DMS153 treated with DMSO at 0.1 percent for 48 hours (cell line): Measurements from ENCODE around the gene CPED1.
A peak's percentile ranks its signal among the peaks of the same experiment; 100 is the strongest.

Source experiments
- DNase-seq: peaks from one replicate; lab custom pipeline; 2025; ENCODE audit not compliant: unreplicated experiment; lab: John Stamatoyannopoulos, UW

CPED1 gene

GRCh38 chr7:121126801-121127534 is 138.5 kb downstream of the CPED1 start:
- DNase-seq = peak; percentile 22

GRCh38 chr7:121132940-121133339 is 144.4 kb downstream of the CPED1 start:
- no peak for DNase-seq

- no peak for DNase-seq
Observed at GRCh38 chr7:121133444-121133843, 144.9 kb downstream of the CPED1 start.

- DNase-seq = no peak
Observed at GRCh38 chr7:121137580-121137979, 149.1 kb downstream of the CPED1 start.

- peak; percentile 81 for DNase-seq
Observed at GRCh38 chr7:121138262-121138933, 149.9 kb downstream of the CPED1 start.

- no peak for DNase-seq
Observed at GRCh38 chr7:121139427-121139826, 150.9 kb downstream of the CPED1 start.

DNA sequence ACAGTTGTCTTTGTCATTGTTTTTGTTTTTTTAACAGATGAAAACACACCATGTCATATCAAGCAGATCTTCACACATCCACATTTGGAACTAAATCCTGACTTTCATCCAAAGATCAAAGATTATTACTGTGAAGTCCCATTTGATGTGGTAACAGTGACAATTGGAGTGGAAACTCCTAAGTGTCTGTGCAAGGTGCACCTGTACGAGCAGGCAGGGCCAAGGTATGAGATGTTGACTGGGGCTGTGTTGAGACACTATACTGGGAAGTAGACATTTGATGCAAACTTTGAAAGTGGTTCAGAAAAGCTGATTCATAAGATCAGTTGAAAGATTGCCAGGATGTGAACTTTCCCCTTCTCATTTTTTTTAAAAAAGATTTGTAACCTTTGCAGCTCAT is 152.3 kb downstream of the CPED1 start:
- DNase-seq = no peak

DNA sequence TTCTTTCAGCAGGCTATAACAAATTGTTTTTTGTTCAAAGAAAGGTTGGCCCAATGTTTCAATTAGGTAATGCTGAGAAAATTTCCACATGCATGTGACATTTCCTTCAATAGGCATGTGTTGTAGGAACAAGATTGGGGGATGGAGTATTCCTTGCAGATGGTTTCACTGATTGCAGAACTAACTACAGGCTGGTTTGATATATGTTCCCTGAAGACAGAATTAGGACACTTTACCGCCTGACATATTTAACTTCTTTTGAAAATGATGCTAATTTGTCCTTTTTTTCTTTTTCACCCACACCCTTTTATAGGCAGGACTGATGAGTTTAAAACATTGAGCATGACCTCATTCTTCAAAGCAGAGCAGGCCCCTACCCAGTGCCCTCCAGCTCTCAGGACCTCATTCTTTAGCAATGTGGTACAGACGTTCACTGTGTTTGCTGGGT is 163.3 kb downstream of the CPED1 start:
- no peak for DNase-seq

DNA sequence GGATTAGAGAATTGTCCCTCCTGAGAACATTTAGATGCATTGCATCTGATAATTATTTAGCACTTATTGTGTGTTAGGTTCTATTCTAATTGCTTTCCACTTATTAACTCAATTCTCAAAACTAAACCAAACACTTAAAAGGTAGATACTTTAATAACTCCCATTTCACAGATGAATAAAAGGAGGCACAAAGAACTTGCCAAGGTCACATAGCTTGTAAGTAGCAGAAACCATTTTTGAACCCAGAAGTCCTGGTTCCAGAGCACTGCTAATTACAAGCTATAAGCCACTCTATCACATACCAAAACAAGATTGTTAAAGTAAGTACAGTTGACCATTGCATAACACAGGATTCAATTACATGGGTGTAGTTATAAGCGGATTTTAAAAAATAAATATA is 164.9 kb downstream of the CPED1 start:
- DNase-seq = no peak

- DNase-seq = no peak
Observed at GRCh38 chr7:121153995-121154394, 165.5 kb downstream of the CPED1 start.

GRCh38 chr7:121156825-121157224 is 168.3 kb downstream of the CPED1 start:
- no peak for DNase-seq

GRCh38 chr7:121157341-121157751 is 168.8 kb downstream of the CPED1 start:
- DNase-seq = no peak

GRCh38 chr7:121157885-121158590 is 169.5 kb downstream of the CPED1 start:
- DNase-seq = no peak

- no peak for DNase-seq
Observed at GRCh38 chr7:121158665-121159064, 170.2 kb downstream of the CPED1 start.

DNA sequence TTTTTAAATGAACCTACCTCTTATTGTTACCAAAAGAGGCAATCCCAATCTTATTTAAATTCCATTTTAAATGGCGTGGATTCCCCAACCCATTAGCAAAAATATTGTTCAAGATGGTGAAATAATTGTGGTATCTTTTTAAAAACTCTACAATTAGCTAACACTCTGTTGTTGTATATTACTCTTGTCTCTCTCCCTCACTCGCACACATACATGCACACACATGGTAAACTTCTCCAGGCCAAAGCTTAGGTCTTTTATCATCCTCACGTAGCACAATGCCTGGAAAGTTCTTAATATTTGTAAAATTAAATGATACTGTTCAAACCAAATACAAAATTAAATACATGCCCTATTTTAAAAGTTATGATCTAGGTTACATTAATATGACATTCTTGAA is 171.0 kb downstream of the CPED1 start:
- DNase-seq = no peak

DNA sequence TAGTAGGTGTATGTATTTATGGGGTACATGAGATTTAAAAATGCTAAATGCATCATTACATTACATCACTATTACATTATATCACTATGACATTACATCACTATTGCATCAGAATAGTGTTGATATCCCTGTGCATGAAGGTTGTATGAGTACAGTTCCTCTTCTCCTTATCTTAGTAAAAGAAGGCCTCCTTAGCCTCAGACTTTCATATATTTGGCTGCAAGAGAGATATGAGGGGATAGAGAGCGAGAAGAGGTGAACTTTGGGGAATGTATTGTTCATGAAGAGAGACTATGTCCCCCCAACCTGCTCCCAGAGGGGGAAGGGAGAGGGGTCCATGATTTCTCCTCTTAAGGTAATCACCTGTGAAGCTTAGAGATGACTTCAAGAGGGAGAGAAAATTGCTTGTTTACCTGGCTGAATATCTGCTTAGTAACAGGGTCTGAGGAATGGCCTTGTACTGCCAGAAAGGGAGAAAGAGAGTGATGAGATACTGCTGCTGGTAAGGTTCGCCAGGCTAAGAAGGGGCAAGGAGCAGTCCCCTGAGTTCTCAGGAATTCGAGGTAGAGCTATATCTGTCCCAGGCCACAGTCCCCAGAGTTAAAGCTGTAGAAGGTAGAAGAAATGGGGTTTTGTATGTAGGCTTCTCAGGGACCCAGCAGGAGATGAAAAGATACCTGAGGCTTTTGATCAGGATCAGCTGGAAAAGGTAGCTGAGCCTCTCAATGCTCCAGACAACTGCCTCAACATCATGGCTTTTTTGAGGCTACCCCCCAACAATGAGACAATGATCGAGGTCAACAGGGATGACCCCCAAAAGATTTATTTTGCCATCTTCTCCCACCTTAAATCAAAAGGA is 171.9 kb downstream of the CPED1 start:
- no peak for DNase-seq

GRCh38 chr7:121163699-121164098 is 175.2 kb downstream of the CPED1 start:
- no peak for DNase-seq

DNA sequence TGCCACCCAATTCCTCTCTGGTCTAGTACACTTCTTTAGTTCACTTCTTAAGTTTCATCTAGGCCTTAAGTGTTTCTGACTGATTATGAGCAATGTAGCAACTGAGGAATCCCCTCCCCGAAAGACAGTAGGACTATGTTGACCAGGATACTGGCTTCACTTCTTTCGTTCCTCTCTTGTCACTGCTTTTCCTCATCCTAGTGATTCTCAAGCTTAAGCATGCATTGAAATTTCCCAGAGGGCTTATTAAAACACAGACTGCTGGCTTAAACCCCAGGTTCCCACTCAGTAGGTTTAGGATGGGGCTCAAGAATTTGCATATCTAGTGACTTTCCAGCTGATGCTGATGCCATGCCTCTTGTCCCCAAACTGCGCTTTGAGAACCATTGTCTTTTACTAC is 175.7 kb downstream of the CPED1 start:
- DNase-seq = no peak

DNA sequence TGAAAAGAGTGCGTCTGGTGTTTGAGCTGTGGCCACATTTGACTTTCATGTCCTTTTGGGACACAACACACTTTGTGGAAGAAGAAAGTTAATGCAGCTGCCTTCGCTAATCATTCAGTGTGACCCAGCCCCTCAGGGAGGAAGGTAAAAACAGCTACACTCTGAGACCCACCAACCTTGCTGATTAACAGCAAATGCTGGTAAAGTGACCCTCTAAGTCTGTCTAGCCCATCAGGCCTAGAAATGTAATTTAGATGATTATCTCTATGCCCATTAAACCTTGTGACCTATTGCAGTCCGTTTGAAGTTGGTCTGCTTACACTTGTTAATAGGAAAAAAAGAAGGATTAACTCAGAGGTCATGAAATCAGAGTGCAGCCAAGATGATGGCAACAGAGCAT is 178.4 kb downstream of the CPED1 start:
- no peak for DNase-seq

- no peak for DNase-seq
Observed at GRCh38 chr7:121167971-121168370, 179.5 kb downstream of the CPED1 start.

DNA sequence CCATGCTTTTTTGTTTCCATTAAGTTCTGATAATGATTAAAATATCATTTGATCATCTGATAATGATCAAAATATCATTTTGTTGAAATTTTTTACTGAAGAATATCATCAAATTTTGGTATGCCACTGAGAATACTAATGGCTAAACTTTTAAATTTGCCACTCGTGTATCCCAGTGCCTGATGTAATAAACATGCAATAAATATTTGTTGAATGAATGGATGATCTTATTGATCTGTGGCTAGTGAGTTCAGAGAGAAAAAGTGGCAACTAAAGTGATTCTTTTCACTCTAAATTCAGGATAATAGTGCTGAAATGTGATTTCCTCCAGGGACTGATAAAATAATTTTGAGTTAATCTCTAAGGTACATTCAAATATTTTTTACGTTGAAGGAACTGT is 181.0 kb downstream of the CPED1 start:
- DNase-seq = no peak
